Muscle of back (tissue), 11 donors: ENCODE data around the gene SELENOV. TPM values are rescaled to one million over a fixed set of nuclear protein-coding genes. Genes with fewer than 3 reads are reported as not detected.

Source experiments
- DNase-seq, 3 donors: peaks; one replicate each; pipeline versions ENCODE4 v3.0.0 to v3.0.0-alpha.2; 2013
- polyA plus RNA-seq, 10 donors: library from polyadenylated mRNA; unstranded; fragments of 120-200 nt; gene quantifications; one replicate each; pipeline ENCODE4 v1.2.1, GENCODE V29; 2013; ENCODE audit not compliant: insufficient read length in 10 of 10

The SELENOV gene
- polyA plus RNA-seq, 10 donors = 0.13 TPM; not detected in 9

- DNase-seq = no peak
Observed at GRCh38 chr19:39520541-39521484, 5.9 kb downstream of the SELENOV start.

- no peak for DNase-seq
Observed at GRCh38 chr19:39524495-39524894, 9.6 kb downstream of the SELENOV start.

GRCh38 chr19:39525205-39525604 is 10.3 kb downstream of the SELENOV start:
- no peak for DNase-seq

DNA sequence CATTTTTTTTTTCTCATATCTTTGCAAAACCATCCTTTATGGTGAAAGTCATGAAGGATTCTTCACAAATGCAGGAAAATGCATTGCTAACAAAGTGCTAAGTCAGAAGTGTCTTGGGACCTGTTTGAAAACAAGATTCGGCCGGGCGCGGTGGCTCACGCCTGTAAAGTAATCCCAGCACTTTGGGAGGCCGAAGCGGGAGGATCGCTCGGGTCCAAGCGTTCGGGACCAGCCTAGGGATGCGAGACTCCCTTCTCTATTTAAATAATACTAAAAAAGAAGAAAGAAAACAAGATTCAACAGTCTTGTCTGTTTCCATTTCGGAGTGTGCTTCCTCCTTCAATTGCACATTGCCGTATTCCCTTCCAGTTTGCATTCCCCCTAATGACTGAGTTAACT is 16.9 kb downstream of the SELENOV start:
- DNase-seq = no peak

GRCh38 chr19:39532233-39533002 is 17.5 kb downstream of the SELENOV start, which contains the start of gene EID2B:
Gene EID2B, minus strand, starts transcription at chr19:39532852. Its CDS starts 50 bp downstream, at chr19:39532802.
- peak; percentile 97 to 99 (median 99) for DNase-seq

DNA sequence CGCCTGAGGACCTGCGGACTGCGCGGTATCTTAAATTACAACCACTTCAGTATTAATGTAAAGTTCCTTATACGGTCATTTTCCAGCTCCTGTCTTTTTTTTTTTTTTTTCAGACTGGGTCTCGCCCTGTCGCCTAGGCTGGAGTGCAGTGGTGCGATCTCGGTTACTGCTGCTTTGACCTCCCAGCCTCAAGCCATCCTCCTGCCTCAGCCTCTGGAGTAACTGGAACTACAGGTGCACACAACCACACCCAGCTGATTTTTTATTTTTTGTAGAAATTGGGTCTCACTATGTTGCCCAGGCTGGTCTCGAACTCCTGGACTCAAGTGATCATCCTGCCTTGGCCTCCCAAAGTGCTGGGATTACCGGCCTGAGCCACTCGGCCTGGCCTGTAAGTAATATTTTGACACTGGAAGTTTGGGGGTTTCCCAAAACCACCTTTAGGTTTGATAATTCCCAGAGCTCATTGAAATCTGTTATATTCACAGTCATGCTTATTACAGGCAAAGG is 18.1 kb downstream of the SELENOV start:
- no peak for DNase-seq

DNA sequence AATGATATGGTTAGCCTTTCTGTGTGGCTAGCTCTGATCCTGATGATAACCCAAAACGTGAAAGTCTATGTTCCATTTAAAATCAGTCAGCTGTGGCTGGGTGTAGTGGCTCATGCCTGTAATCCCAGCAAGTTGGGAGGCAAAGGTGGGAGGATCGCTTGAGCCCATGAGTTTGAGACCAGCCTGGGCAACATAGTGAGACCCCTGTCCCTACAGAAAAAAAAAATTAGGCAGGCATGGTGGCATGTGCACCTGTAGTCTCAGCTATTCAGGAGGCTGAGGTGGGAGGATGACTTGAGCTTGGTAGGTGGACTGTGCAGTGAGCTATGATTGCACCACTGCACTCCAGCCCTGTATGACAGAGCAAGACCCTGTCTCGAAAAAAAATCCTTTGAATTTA is 18.9 kb downstream of the SELENOV start:
- DNase-seq = no peak

DNA sequence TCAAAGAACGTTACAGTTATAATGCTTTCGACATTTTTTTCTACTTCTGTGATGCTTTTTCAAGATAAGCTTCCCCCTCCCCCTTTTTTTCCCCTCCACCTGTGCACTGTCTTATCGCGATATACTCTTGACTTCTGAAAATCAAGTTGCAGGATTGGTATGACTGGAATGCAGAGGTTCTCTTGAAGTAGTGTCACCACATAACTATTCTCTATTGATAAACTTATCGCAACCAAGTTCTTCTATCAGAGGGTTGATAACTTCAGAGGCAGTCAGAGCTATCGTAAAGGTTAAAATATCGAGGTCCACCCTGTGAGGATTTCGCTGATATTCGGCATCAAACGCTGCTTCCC is 24.2 kb downstream of the SELENOV start:
- peak in 1 of 3 donors; percentile 7 for DNase-seq

DNA sequence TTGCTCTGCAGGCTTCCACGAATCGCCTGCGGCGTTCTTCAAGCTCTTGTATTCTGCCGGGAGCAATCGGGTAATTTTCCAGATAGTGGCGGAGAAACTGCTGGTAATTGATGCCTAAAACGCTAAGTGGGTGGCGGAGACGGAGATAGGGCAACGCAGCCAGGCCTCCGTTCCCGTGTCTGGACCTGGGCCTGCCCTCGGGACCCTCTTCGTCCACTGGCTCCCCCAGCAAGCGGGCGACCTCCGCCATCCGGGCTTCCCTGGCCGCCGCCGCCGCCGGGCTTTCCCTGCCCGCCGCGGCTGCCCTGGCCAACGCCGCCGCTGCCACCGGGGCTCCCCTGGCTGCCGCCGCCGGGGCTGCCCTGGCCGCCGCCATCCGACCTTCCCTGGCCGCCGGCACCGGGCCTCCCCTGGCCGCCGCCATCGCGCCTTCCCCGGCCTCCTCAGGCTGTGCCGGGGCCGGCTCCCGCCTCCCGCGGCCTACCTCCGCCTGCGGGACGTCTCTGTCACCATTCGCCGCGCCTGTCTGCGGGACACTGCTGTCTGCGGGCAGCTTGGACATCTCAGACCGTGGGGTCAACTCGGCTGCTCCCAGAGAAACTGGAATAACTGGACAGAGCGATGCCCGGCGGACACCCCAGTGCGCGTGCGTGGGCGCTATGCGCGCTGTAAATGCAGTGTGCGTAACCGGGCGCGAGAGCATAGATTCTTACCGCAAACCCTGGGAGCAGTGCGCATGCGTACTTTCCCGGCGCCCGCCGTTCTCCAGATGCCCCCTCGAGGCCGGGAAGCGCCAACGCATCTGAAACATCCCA is 24.8 kb downstream of the SELENOV start, which contains the start of gene EID2:
Gene EID2 (minus strand): TSS at position 644 of the 815 bp plus-strand sequence. CDS start 82 bp downstream, at position 562.
- peak; percentile 94 to 98 (median 98) for DNase-seq

- DNase-seq = no peak
Observed at GRCh38 chr19:39540333-39540673, 25.4 kb downstream of the SELENOV start.

DNA sequence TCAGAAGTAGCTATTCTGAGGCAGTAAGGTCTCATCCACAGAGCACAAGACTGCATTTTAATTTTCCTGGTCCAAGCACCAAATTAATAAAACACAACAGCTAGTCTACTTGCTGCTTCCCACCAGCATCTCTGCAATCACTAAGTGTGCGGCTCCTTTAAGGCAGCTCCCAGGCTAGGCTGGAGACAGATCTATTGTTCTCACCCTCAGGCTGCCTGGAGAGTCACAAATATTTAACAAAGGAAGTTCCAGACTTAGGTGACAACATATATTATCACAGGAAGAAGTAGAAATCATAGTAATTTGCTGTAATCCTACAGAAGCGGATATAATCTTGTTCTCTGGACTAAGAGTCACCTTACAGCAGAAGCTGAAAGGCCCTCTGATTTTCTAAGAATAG is 27.3 kb downstream of the SELENOV start:
- no peak for DNase-seq

DNA sequence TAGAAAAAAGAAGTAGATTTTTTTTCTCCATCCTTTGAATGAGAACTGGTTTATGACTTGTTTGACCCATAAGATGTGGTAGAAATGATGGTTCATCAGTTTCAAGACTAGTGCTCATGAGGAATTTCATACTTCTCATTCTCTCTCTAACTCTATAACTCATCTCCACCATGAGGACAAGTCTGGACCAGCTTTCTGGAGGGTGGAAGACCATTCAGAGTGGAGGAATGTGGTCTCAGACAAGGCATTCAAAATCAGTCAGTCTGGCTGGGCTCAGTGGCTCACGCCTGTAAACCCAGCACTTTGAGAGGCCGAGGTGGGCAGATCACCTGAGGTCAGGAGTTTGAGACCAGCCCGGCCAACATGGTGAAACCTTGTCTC is 28.5 kb downstream of the SELENOV start:
- no peak for DNase-seq

- DNase-seq = no peak
Observed at GRCh38 chr19:39544226-39544903, 29.4 kb downstream of the SELENOV start.

GRCh38 chr19:39544911-39545310 is 30.0 kb downstream of the SELENOV start:
- DNase-seq = no peak

- no peak for DNase-seq
Observed at GRCh38 chr19:39546599-39546998, 31.7 kb downstream of the SELENOV start.

- DNase-seq = no peak
Observed at GRCh38 chr19:39550197-39550596, 35.3 kb downstream of the SELENOV start.

- no peak for DNase-seq
Observed at GRCh38 chr19:39553082-39553652, 38.2 kb downstream of the SELENOV start.

GRCh38 chr19:39554701-39555311 is 39.9 kb downstream of the SELENOV start:
- DNase-seq = no peak

DNA sequence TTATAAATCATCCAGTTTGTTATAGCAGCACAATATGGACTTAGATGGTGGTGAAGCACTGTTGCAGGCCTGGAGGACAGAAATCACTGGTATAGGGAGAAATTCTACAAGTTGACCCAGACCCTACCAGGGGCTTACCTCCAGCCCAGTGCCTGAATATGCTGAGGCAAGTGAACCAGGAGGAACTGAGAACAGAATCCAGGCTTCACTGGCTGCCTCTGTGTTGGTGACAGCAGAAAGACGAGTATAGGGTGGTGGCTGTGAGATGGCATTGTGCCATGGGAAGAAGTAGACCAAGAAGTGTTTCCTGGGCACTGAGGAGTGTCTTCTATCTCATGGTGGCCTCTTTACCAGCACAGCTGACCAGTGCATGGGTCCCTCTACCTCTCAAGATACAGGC is 40.9 kb downstream of the SELENOV start:
- DNase-seq = no peak
